Effector memory CD4-positive, alpha-beta T cell (primary cell): ENCODE results near the gene MS4A3.
"Not testable (repeated sequence)": the region's sequence is repeated elsewhere in the genome, so short reads cannot be mapped to it uniquely, and the experiment has no call there.

ENCODE experiments used
- DNase-seq, 3 donors: peaks; one replicate each; pipeline ENCODE4 v3.0.0-alpha.2; 2020
- H3K27ac ChIP-seq: 2 replicates; pipeline ENCODE4 v1.7.0; 2013; ENCODE audit warnings: mild to moderate bottlenecking, low read length, moderate library complexity; ENCODE audit not compliant: insufficient read depth, poor library complexity, severe bottlenecking
- H3K27me3 ChIP-seq: replicated peaks from 2 replicates; pipeline ENCODE4 v1.7.0; 2013; ENCODE audit warnings: mild to moderate bottlenecking, low read length; ENCODE audit not compliant: insufficient read depth, control insufficient read depth, poor library complexity, severe bottlenecking
- H3K36me3 ChIP-seq: 2 replicates; pipeline ENCODE4 v1.7.0; 2013; ENCODE audit warnings: mild to moderate bottlenecking, low read length, moderate library complexity; ENCODE audit not compliant: control insufficient read depth, insufficient read depth
- H3K4me1 ChIP-seq: 2 replicates; pipeline ENCODE4 v1.7.0; 2013; ENCODE audit warnings: low read length, mild to moderate bottlenecking; ENCODE audit not compliant: control insufficient read depth, insufficient read depth, poor library complexity, severe bottlenecking
- H3K4me3 ChIP-seq: 2 replicates; pipeline ENCODE4 v1.7.0; 2013; ENCODE audit warnings: low read length, low read depth, mild to moderate bottlenecking; ENCODE audit not compliant: insufficient read depth, poor library complexity, severe bottlenecking
- H3K9me3 ChIP-seq: 2 replicates; pipeline ENCODE4 v1.7.0; 2013; ENCODE audit warnings: mild to moderate bottlenecking, low read length, moderate library complexity; ENCODE audit not compliant: control insufficient read depth

MS4A3 gene

DNA sequence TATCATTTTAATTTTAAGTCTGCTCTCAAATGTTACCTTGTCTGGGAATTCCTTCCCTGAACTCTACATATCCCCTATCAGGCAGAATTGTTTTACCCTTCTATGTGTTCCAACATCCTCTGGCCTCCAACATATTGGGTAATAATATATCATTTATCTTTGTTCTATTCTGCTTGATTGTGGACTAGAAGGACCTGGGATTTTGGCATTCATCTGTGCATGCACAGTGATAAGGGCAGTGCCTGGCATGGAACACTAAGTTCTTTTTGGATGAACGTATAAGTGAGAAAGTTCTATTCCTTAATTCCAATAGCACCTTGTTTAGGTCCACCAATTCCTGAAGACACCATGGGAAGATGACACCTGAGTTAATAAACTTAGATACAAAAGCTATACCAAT lies 30.8 kb downstream of the MS4A3 start:
- H3K4me3 ChIP-seq: no peak overlapping the region
- no peak overlapping the region for H3K27ac ChIP-seq
- H3K36me3 ChIP-seq: no peaks in the 10 kb centered on the region
- no peaks in the 10 kb centered on the region for H3K4me1 ChIP-seq
- H3K27me3 ChIP-seq: no peaks in the 10 kb centered on the region
- H3K9me3 ChIP-seq: no peaks in the 10 kb centered on the region
- DNase-seq: no peak

DNA sequence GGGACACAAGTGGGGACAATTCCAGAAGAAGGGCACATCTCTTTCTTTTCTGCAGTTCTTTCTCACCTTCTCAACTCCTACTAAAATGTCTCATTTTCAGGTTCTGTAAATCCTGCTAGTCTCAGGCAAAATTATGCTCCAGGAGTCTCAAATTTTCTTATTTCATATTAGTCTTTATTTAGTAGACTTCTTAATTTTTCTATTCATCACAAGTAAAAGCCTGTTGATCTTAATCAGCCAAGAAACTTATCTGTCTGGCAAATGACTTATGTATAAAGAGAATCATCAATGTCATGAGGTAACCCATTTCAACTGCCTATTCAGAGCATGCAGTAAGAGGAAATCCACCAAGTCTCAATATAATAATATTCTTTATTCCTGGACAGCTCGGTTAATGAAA lies 31.9 kb downstream of the MS4A3 start, which contains the start of gene MS4A2:
MS4A2 (plus strand) TSS at position 301 of the 400 bp plus-strand sequence. CDS start 102 bp downstream, outside the sequence.
- no peak within 1 kb of the TSS for H3K4me3 ChIP-seq
- no peak for DNase-seq
- no peak within 1 kb of the TSS for H3K27ac ChIP-seq
- H3K27me3 ChIP-seq: no peaks in the 10 kb centered on the region
- no peaks in the 10 kb centered on the region for H3K9me3 ChIP-seq
- no peaks in the 10 kb centered on the region for H3K36me3 ChIP-seq
- H3K4me1 ChIP-seq: no peaks in the 10 kb centered on the region

DNA sequence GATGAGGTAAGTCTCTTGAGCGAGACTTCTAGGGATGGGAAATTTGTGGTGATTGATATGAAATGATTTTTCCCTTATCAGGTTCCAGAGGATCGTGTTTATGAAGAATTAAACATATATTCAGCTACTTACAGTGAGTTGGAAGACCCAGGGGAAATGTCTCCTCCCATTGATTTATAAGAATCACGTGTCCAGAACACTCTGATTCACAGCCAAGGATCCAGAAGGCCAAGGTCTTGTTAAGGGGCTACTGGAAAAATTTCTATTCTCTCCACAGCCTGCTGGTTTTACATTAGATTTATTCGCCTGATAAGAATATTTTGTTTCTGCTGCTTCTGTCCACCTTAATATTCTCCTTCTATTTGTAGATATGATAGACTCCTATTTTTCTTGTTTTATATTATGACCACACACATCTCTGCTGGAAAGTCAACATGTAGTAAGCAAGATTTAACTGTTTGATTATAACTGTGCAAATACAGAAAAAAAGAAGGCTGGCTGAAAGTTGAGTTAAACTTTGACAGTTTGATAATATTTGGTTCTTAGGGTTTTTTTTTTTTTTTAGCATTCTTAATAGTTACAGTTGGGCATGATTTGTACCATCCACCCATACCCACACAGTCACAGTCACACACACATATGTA lies 39.1 kb downstream of the MS4A3 start:
- Histone ChIP-seq H3K9me3 (no peaks in the 10 kb centered on the region), H3K4me3 (no peak overlapping the region), H3K4me1 (no peaks in the 10 kb centered on the region), H3K27me3 (no peaks in the 10 kb centered on the region), H3K27ac (no peak overlapping the region), H3K36me3 (no peaks in the 10 kb centered on the region)
- DNase-seq: no peak

DNA sequence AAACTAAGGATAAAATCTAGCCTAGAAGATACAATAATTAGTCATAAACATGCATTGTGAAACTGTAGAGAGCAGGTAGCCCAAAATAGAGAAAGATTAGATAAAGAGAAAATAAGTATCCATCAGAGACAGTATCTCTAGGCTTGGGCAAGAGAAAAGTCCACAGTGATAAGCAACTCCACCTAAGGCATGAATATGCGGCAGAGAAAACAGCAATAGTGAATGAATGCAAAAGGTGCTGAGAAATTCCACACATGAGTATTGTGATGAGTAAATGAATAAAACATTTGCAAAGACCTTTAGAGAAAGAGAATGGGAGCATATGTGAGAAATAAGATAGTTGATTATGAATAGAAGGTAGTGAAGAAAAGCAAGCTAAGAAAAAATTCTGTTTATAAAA lies 40.7 kb downstream of the MS4A3 start:
- Histone ChIP-seq H3K36me3 (no peaks in the 10 kb centered on the region), H3K27me3 (no peaks in the 10 kb centered on the region), H3K4me1 (no peaks in the 10 kb centered on the region), H3K9me3 (no peaks in the 10 kb centered on the region), H3K4me3 (no peak overlapping the region), H3K27ac (no peak overlapping the region)
- DNase-seq: no peak

DNA sequence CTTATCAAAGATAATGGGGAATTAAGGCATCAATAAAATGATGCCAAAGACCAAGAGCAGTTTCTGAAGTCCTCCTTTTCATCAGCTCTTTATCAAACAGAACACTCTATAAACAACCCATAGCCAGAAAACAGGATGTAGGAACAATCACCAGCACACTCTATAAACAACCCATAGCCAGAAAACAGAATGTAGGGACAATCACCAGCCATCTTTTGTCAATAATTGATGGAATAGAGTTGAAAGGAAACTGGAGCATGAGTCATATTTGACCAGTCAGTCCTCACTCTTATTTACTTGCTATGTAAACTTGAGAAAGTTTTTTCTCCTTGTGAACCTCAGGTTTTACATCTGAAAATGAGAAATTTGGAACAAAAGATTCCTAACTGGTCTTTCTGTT lies 42.0 kb downstream of the MS4A3 start:
- no peaks in the 10 kb centered on the region for H3K27me3 ChIP-seq
- no peaks in the 10 kb centered on the region for H3K9me3 ChIP-seq
- no peak for DNase-seq
- H3K36me3 ChIP-seq: no peaks in the 10 kb centered on the region
- H3K4me1 ChIP-seq: no peaks in the 10 kb centered on the region
- no peak overlapping the region for H3K4me3 ChIP-seq
- no peak overlapping the region for H3K27ac ChIP-seq

DNA sequence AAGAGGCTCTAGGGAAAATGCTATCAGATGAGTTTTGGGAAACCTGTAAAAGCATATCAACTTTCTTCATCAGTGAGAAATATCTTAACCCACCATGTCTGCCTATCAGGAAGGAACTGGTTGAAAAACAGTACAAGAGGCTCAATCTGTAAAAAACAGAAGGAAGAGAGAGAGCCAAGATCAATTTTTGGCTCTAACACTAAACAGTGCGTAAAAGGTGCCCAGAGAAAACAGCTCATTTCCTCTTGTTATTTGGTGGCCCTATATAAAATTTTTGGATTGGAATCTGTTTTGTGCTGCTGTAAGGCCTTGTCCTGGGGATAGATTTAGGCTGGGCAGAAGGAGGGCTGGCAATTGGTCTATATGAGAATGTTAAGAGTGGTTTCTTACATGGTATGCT lies 44.1 kb downstream of the MS4A3 start:
- H3K27ac ChIP-seq: no peak overlapping the region
- H3K9me3 ChIP-seq: no peaks in the 10 kb centered on the region
- H3K36me3 ChIP-seq: no peaks in the 10 kb centered on the region
- DNase-seq: no peak
- no peaks in the 10 kb centered on the region for H3K27me3 ChIP-seq
- H3K4me3 ChIP-seq: no peak overlapping the region
- no peaks in the 10 kb centered on the region for H3K4me1 ChIP-seq

DNA sequence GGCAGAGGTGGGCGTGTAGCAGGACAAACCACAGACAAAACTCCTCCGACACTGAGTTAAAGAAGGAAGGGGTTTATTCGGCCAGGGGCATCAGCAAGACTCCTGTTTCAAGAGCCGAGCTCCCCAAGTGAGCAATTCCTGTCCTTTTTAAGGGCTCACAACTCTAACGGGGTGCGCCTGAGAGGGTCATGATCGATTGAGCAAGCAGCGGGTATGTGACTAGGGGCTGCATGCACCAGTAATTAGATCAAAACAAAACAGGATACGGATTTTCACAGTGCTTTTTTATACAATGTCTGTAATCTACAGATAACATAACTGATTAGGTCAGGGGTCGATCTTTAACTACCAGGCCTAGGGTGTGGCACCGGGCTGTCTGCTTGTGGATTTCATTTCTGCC lies 44.9 kb downstream of the MS4A3 start:
- H3K27me3 ChIP-seq, DNase-seq, H3K4me3 ChIP-seq, H3K4me1 ChIP-seq, H3K36me3 ChIP-seq, H3K9me3 ChIP-seq, H3K27ac ChIP-seq: not testable (repeated sequence)

DNA sequence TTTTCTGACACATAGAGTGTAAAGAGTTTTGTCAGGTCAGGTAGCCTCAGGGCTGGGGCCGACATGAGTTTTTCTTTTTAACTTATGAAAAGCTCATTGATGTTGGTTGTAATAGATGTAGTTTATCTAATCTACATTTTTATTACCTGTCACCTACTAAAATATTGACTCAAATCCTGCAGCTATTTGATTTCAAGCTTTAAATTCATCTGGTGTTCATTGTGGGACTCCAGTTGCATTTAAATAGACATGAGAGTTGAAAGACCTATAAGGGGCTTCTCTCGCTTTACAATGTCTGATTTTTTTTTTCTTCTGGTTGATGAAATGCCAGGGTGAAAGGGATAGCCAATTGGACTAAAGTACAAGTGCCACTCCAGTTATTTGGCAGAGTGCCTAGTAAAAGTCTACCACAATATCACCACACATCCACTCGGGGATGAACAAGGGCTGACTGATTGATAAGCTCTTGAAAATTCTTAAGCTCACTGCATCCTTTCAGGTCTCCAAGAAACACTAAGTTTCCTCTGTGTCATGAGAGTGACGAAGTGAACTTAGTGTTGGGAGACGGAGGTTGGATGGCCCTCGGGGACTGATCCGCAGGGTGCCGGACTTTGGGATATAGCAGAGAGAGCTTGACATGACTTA lies 48.1 kb downstream of the MS4A3 start:
- not testable (repeated sequence) for H3K4me1 ChIP-seq, H3K27ac ChIP-seq, H3K36me3 ChIP-seq, H3K27me3 ChIP-seq, H3K9me3 ChIP-seq, DNase-seq, H3K4me3 ChIP-seq

DNA sequence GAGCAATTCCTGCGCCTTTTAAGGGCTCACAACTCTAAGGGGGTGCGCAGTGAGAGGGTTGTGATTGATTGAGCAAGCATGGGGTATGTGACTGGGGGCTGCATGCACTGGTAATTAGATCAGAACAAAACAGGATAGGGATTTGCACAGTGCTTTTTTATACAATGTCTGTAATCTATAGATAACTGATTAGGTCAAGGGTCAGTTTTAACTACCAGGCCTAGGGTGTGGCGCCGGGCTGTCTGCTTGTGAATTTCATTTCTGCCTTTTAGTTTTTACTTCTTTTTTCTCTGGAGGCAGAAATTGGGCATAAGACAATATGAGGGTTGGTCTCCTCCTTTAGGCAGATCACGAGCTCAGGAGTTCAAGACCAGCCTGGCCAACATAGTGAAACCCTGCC lies 52.2 kb downstream of the MS4A3 start:
- not testable (repeated sequence) for H3K9me3 ChIP-seq, H3K4me3 ChIP-seq, H3K36me3 ChIP-seq, H3K27me3 ChIP-seq, H3K4me1 ChIP-seq, H3K27ac ChIP-seq, DNase-seq

DNA sequence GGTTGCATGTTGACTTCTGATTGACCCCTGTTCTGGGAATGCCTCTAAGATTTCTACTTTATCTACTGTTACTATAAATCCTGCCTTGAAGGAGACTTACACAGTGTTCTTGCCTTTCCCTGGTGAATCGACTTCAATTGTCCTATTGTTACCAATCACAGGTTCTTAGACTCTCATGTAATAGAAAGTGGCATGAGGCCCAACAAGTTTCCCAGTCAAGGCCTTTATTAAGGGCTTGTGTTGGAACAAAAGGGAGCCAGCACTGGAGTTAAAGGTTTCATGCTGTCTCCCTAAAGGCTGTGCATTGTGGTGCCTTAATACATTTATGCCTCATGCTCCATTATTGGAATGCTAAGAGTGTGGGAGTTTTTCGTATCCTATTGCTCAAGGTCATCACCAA lies 55.3 kb downstream of the MS4A3 start:
- H3K4me1 ChIP-seq: no peaks in the 10 kb centered on the region
- DNase-seq: no peak
- no peak overlapping the region for H3K4me3 ChIP-seq
- no peaks in the 10 kb centered on the region for H3K36me3 ChIP-seq
- H3K27me3 ChIP-seq: no peaks in the 10 kb centered on the region
- no peak overlapping the region for H3K27ac ChIP-seq
- no peaks in the 10 kb centered on the region for H3K9me3 ChIP-seq
